Astrocyte (in vitro differentiated cells and primary cell): ENCODE results near the gene VPS50. TPM values are rescaled to one million over a fixed set of nuclear protein-coding genes. Genes with fewer than 3 reads are reported as not detected.
A peak's percentile ranks its signal among the peaks of the same experiment; 100 is the strongest.

Source experiments
- DNase-seq: peaks from one replicate; pipeline ENCODE4 v3.0.0-alpha.2; 2010; ENCODE audit warnings: low read depth
- FAIRE-seq: peaks from 2 replicates; lab custom pipeline; 2011; peaks lifted over from hg19 to GRCh38; lab: Jason Lieb, UNC
- H2AFZ ChIP-seq: 2 replicates; pipeline ENCODE4 v1.6.0; 2012; ENCODE audit warnings: low read depth, low read length, inconsistent platforms
- H3K27ac ChIP-seq: 2 replicates; pipeline ENCODE4 v1.5.1; 2011; ENCODE audit warnings: low read depth, low read length, inconsistent platforms
- H3K27me3 ChIP-seq: 2 replicates; pipeline ENCODE4 v1.6.0; 2011; ENCODE audit warnings: low read length, inconsistent platforms; ENCODE audit not compliant: insufficient read depth
- H3K36me3 ChIP-seq: 2 replicates; pipeline ENCODE4 v1.5.1; 2011; ENCODE audit warnings: low read length, inconsistent platforms; ENCODE audit not compliant: insufficient read depth
- H3K4me1 ChIP-seq: 2 replicates; pipeline ENCODE4 v1.5.1; 2011; ENCODE audit warnings: low read length, inconsistent platforms; ENCODE audit not compliant: insufficient read depth
- H3K4me2 ChIP-seq: 2 replicates; pipeline ENCODE4 v1.6.0; 2012; ENCODE audit warnings: low read length, inconsistent platforms
- H3K4me3 ChIP-seq: 2 replicates; pipeline ENCODE4 v1.5.1; 2011; ENCODE audit warnings: low read depth, mild to moderate bottlenecking, low read length, inconsistent platforms; ENCODE audit not compliant: insufficient read depth
- H3K79me2 ChIP-seq: 2 replicates; pipeline ENCODE4 v1.6.0; 2012; ENCODE audit warnings: mild to moderate bottlenecking, low read length, inconsistent platforms; ENCODE audit not compliant: insufficient read depth
- H3K9ac ChIP-seq: 2 replicates; pipeline ENCODE4 v1.6.0; 2012; ENCODE audit warnings: mild to moderate bottlenecking, low read length, inconsistent platforms
- H3K9me3 ChIP-seq: 2 replicates; pipeline ENCODE4 v1.5.1; 2012; ENCODE audit warnings: low read depth, mild to moderate bottlenecking, low read length, inconsistent platforms; ENCODE audit not compliant: insufficient read depth
- H4K20me1 ChIP-seq: 2 replicates; pipeline ENCODE4 v1.6.0; 2012; ENCODE audit warnings: low read length, inconsistent platforms; ENCODE audit not compliant: insufficient read depth
- H3K27ac Mint-ChIP-seq: one replicate; pipeline ENCODE4 v1.8.0; 2021; ENCODE audit warnings: mild to moderate bottlenecking, mixed read lengths; ENCODE audit not compliant: unreplicated experiment
- H3K27me3 Mint-ChIP-seq: one replicate; pipeline ENCODE4 v1.8.0; 2021; ENCODE audit warnings: low read depth, mixed read lengths; ENCODE audit not compliant: unreplicated experiment
- H3K36me3 Mint-ChIP-seq: one replicate; pipeline ENCODE4 v1.8.0; 2021; ENCODE audit warnings: low read depth, mixed read lengths; ENCODE audit not compliant: unreplicated experiment
- H3K4me1 Mint-ChIP-seq: one replicate; pipeline ENCODE4 v1.8.0; 2021; ENCODE audit warnings: low read depth, mixed read lengths; ENCODE audit not compliant: unreplicated experiment
- H3K4me3 Mint-ChIP-seq: one replicate; pipeline ENCODE4 v1.8.0; 2021; ENCODE audit warnings: mild to moderate bottlenecking, moderate library complexity, mixed read lengths; ENCODE audit not compliant: unreplicated experiment
- H3K9me3 Mint-ChIP-seq: one replicate; pipeline ENCODE4 v1.8.0; 2021; ENCODE audit warnings: mild to moderate bottlenecking, mixed read lengths; ENCODE audit not compliant: unreplicated experiment
- CTCF ChIP-seq: IDR thresholded peaks from 2 replicates; pipeline ENCODE4 v1.5.1; 2011; ENCODE audit warnings: low read depth, mild to moderate bottlenecking, inconsistent platforms, low read length, moderate library complexity; ENCODE audit not compliant: insufficient read depth
- EZH2 ChIP-seq: IDR thresholded peaks from 2 replicates; pipeline ENCODE4 v1.6.1; 2012; ENCODE audit warnings: mild to moderate bottlenecking, low read length, inconsistent platforms; ENCODE audit not compliant: insufficient read depth
- total RNA-seq: library from RNA; stranded (reverse); gene quantifications from 2 replicates; pipeline ENCODE4 v1.2.1, GENCODE V29; 2021

Gene VPS50
- total RNA-seq, 1 donor from 2014 or later, result 19.0 TPM

GRCh38 chr7:93249491-93250148 is 17.5 kb downstream of the VPS50 start:
- no peaks in the 10 kb centered on the region for H3K9me3 Mint-ChIP-seq
- no peak overlapping the region for H3K27ac ChIP-seq
- no peaks in the 10 kb centered on the region for H3K4me1 ChIP-seq
- H3K36me3 Mint-ChIP-seq, result no peaks in the 10 kb centered on the region
- no peaks in the 10 kb centered on the region for H3K27me3 ChIP-seq
- no peak for TF ChIP-seq CTCF
- no peak for TF ChIP-seq EZH2
- peaks cover 28% of the 10 kb centered on the region for H4K20me1 ChIP-seq
- DNase-seq (peak; percentile 43), FAIRE-seq (no peak)
- no peaks in the 10 kb centered on the region for H3K36me3 ChIP-seq
- no peak overlapping the region for H3K4me2 ChIP-seq
- no peak overlapping the region for H2AFZ ChIP-seq
- H3K79me2 ChIP-seq, result peaks cover 6% of the 10 kb centered on the region
- no peak overlapping the region for H3K9ac ChIP-seq
- H3K4me3 ChIP-seq, result no peak overlapping the region
- no peaks in the 10 kb centered on the region for H3K27me3 Mint-ChIP-seq
- no peak overlapping the region for H3K4me3 Mint-ChIP-seq
- no peak overlapping the region for H3K27ac Mint-ChIP-seq
- peaks cover 21% of the 10 kb centered on the region for H3K4me1 Mint-ChIP-seq
- no peaks in the 10 kb centered on the region for H3K9me3 ChIP-seq

- H3K36me3 Mint-ChIP-seq, result peaks cover 3% of the 10 kb centered on the region
- H3K36me3 ChIP-seq, result no peaks in the 10 kb centered on the region
- no peak overlapping the region for H3K4me3 Mint-ChIP-seq
- no peaks in the 10 kb centered on the region for H4K20me1 ChIP-seq
- no peaks in the 10 kb centered on the region for H3K9me3 ChIP-seq
- no peak overlapping the region for H3K9ac ChIP-seq
- H3K4me2 ChIP-seq, result no peak overlapping the region
- no peak for TF ChIP-seq EZH2
- TF ChIP-seq CTCF, result no peak
- H3K4me1 Mint-ChIP-seq, result no peaks in the 10 kb centered on the region
- no peak overlapping the region for H3K4me3 ChIP-seq
- H3K27me3 ChIP-seq, result no peaks in the 10 kb centered on the region
- DNase-seq (peak; percentile 40), FAIRE-seq (no peak)
- no peak overlapping the region for H3K27ac ChIP-seq
- H3K4me1 ChIP-seq, result no peaks in the 10 kb centered on the region
- no peak overlapping the region for H3K27ac Mint-ChIP-seq
- no peaks in the 10 kb centered on the region for H3K27me3 Mint-ChIP-seq
- no peaks in the 10 kb centered on the region for H3K9me3 Mint-ChIP-seq
- no peak overlapping the region for H2AFZ ChIP-seq
- no peaks in the 10 kb centered on the region for H3K79me2 ChIP-seq
Observed at GRCh38 chr7:93258661-93259060, 26.5 kb downstream of the VPS50 start.

GRCh38 chr7:93262535-93262934 is 30.4 kb downstream of the VPS50 start:
- DNase-seq, result no peak
- no peak for FAIRE-seq
- no peaks in the 10 kb centered on the region for H3K79me2 ChIP-seq
- no peak overlapping the region for H3K9ac ChIP-seq
- Mint-ChIP-seq H3K36me3 (no peaks in the 10 kb centered on the region), H3K27me3 (no peaks in the 10 kb centered on the region), H3K4me3 (no peak overlapping the region), H3K4me1 (peaks cover 6% of the 10 kb centered on the region), H3K27ac (no peak overlapping the region), H3K9me3 (no peaks in the 10 kb centered on the region)
- TF ChIP-seq EZH2 (no peak), CTCF (no peak)
- no peak overlapping the region for H3K4me3 ChIP-seq
- no peak overlapping the region for H3K27ac ChIP-seq
- H3K4me1 ChIP-seq, result no peaks in the 10 kb centered on the region
- no peak overlapping the region for H2AFZ ChIP-seq
- no peaks in the 10 kb centered on the region for H3K27me3 ChIP-seq
- H4K20me1 ChIP-seq, result no peaks in the 10 kb centered on the region
- H3K9me3 ChIP-seq, result no peaks in the 10 kb centered on the region
- H3K4me2 ChIP-seq, result no peak overlapping the region
- no peaks in the 10 kb centered on the region for H3K36me3 ChIP-seq
